Measurements from ENCODE around the gene SIGLEC12.

SIGLEC12 gene

DNA sequence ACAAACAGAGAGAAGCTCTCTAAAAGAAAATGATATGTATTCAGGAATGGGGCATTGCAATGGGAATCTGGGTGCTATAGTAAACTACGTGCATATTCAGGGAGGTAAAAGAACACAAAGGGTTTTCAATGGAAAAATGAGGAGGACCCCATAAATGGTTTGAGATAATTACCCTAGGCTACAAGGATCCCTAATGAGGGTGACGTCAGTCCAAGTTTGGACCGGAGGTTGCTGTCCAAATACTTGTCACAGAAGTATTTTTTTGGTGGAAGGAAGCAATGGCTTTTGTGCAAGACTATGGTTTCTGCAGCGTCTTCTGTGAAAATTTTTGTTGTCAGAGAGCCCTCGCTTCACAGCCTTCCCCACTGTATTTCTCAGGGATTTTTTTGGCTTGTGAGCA is 24.3 kb downstream of the SIGLEC12 start:
- no peaks in the 10 kb centered on the region for H3K4me1 ChIP-seq (ENCODE audit: insufficient read depth, low read length)
- ATAC-seq (ENCODE audit: insufficient read depth, low read depth) (no peak), DNase-seq (no peak)
- no peak overlapping the region for H2AFZ ChIP-seq (ENCODE audit: low read depth, low read length)
- H4K20me1 ChIP-seq (ENCODE audit: insufficient read depth, low read length) = no peaks in the 10 kb centered on the region
- no peak overlapping the region for H3K27ac ChIP-seq (ENCODE audit: low read length)
- no peaks in the 10 kb centered on the region for H3K79me2 ChIP-seq (ENCODE audit: insufficient read depth, low read length)
- H3K4me3 ChIP-seq (ENCODE audit: low read depth in 1 of 2, low read length in 2 of 2) = no peak overlapping the region
- H3K9ac ChIP-seq (ENCODE audit: low read depth, low read length) = no peak overlapping the region
- no peaks in the 10 kb centered on the region for H3K9me3 ChIP-seq (ENCODE audit: insufficient read depth, low read length, severe bottlenecking)
- no peak overlapping the region for H3K4me2 ChIP-seq (ENCODE audit: insufficient read depth, low read length)
- no peaks in the 10 kb centered on the region for H3K27me3 ChIP-seq (ENCODE audit: insufficient read depth, low read length, poor library complexity)
- TF ChIP-seq EZH2 (IDR thresholded peaks at IDR 0.05; ENCODE audit: borderline replicate concordance, low read depth, low read length, severe bottlenecking) = no peak
- TF ChIP-seq, protein P1, sequence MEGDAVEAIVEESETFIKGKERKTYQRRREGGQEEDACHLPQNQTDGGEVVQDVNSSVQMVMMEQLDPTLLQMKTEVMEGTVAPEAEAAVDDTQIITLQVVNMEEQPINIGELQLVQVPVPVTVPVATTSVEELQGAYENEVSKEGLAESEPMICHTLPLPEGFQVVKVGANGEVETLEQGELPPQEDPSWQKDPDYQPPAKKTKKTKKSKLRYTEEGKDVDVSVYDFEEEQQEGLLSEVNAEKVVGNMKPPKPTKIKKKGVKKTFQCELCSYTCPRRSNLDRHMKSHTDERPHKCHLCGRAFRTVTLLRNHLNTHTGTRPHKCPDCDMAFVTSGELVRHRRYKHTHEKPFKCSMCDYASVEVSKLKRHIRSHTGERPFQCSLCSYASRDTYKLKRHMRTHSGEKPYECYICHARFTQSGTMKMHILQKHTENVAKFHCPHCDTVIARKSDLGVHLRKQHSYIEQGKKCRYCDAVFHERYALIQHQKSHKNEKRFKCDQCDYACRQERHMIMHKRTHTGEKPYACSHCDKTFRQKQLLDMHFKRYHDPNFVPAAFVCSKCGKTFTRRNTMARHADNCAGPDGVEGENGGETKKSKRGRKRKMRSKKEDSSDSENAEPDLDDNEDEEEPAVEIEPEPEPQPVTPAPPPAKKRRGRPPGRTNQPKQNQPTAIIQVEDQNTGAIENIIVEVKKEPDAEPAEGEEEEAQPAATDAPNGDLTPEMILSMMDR (IDR thresholded peaks at IDR 0.05; ENCODE audit: borderline replicate concordance, extremely low read depth, low read length, poor library complexity, severe bottlenecking) = no peak
- H3K36me3 ChIP-seq (ENCODE audit: insufficient read depth, low read length) = no peaks in the 10 kb centered on the region

DNA sequence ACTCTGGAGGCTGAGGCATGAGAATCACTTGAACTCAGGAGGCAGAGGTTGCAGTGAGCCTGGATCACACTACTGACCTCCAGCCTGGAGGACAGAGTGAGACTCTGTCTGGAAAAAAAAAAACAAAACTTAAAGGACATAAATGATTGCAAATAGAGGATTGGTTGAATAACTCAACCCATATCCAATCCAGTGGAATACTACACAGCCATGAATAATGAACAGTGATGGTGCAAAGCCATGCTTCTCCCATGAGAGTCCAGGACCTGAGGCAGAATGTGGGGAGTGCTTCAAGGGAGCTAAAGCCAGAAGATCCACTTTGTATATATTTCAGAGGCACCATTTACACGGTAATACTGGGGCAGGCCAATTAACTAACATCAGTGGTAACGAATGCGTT is 25.4 kb downstream of the SIGLEC12 start:
- Histone ChIP-seq H3K9ac (ENCODE audit: low read depth, low read length) (no peak overlapping the region), H3K27ac (ENCODE audit: low read length) (no peak overlapping the region), H3K4me2 (ENCODE audit: insufficient read depth, low read length) (no peak overlapping the region), H3K9me3 (ENCODE audit: insufficient read depth, low read length, severe bottlenecking) (no peaks in the 10 kb centered on the region), H2AFZ (ENCODE audit: low read depth, low read length) (no peak overlapping the region), H3K79me2 (ENCODE audit: insufficient read depth, low read length) (no peaks in the 10 kb centered on the region), H3K4me1 (ENCODE audit: insufficient read depth, low read length) (no peaks in the 10 kb centered on the region), H3K27me3 (ENCODE audit: insufficient read depth, low read length, poor library complexity) (no peaks in the 10 kb centered on the region), H3K4me3 (ENCODE audit: low read depth in 1 of 2, low read length in 2 of 2) (no peak overlapping the region), H4K20me1 (ENCODE audit: insufficient read depth, low read length) (no peaks in the 10 kb centered on the region), H3K36me3 (ENCODE audit: insufficient read depth, low read length) (no peaks in the 10 kb centered on the region)
- DNase-seq = no peak
- TF ChIP-seq EZH2 (IDR thresholded peaks at IDR 0.05; ENCODE audit: borderline replicate concordance, low read depth, low read length, severe bottlenecking) = no peak
- TF ChIP-seq, protein P1 (IDR thresholded peaks at IDR 0.05; ENCODE audit: borderline replicate concordance, extremely low read depth, low read length, poor library complexity, severe bottlenecking) = no peak
- no peak for ATAC-seq (ENCODE audit: insufficient read depth, low read depth)

DNA sequence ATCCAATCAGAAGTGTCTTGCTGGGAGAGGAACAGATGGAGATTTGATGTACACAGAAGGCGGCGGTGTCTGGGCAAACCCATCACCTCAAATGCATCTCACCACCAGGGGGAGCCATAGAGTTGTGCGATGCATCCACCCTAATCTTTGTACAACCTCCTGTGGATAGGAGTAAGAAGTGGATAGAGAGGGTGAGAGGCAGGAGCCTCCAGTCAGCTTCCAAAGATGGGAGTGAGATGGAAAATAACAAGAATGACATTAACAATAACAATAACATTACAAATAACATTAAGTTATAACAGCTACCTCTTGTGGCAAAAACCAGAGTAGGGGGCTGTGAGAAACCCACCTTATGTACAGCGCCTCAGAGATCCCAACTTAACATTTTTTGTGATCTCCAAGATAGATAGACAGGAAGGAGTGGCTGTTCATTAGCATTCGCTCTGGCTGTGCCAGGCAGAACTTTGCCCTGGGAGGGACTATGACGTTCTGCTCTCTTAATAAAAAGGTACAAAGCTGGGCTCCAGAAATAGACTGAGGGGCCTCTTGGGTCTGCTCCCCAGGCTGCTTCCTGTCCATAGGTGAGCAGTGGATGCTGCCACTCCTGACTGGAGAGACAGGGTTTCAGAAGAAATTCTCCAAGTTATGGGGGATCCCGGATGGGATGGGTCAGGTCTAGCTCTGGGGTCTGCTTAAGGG is 28.4 kb downstream of the SIGLEC12 start:
- Histone ChIP-seq H4K20me1 (ENCODE audit: insufficient read depth, low read length) (no peaks in the 10 kb centered on the region), H3K4me2 (ENCODE audit: insufficient read depth, low read length) (no peak overlapping the region), H2AFZ (ENCODE audit: low read depth, low read length) (no peak overlapping the region), H3K4me3 (ENCODE audit: low read depth in 1 of 2, low read length in 2 of 2) (no peak overlapping the region), H3K79me2 (ENCODE audit: insufficient read depth, low read length) (no peaks in the 10 kb centered on the region), H3K9me3 (ENCODE audit: insufficient read depth, low read length, severe bottlenecking) (no peaks in the 10 kb centered on the region), H3K4me1 (ENCODE audit: insufficient read depth, low read length) (peaks cover 3% of the 10 kb centered on the region), H3K9ac (ENCODE audit: low read depth, low read length) (no peak overlapping the region), H3K27me3 (ENCODE audit: insufficient read depth, low read length, poor library complexity) (no peaks in the 10 kb centered on the region), H3K27ac (ENCODE audit: low read length) (no peak overlapping the region), H3K36me3 (ENCODE audit: insufficient read depth, low read length) (no peaks in the 10 kb centered on the region)
- DNase-seq (peak; percentile 76), ATAC-seq (ENCODE audit: insufficient read depth, low read depth) (peak; percentile 88)
- TF ChIP-seq EZH2 (IDR thresholded peaks at IDR 0.05; ENCODE audit: borderline replicate concordance, low read depth, low read length, severe bottlenecking) = no peak
- TF ChIP-seq, protein P1 (IDR thresholded peaks at IDR 0.05; ENCODE audit: borderline replicate concordance, extremely low read depth, low read length, poor library complexity, severe bottlenecking) = peak; percentile 92
